Activated CD8-positive, alpha-beta memory T cell treated with anti-CD3 and anti-CD28 coated beads, Interleukin-2, amount 10 ng/mL, durations not matched to agents 7 days and 5 days (primary cell): Measurements from ENCODE around the gene NOVA2. TPM values are rescaled to one million over a fixed set of nuclear protein-coding genes. Genes with fewer than 3 reads are reported as not detected.
A peak's percentile ranks its signal among the peaks of the same experiment; 100 is the strongest.
"Not testable (repeated sequence)": the region's sequence is repeated elsewhere in the genome, so short reads cannot be mapped to it uniquely, and the experiment has no call there.

Experiments used
- ATAC-seq: fragments of 150-1000 bp; cut with Tn5 transposase; one replicate; pipeline ENCODE4 v1.10.0; 2021; ENCODE audit warnings: moderate library complexity
- CTCF ChIA-PET: fragments of 350-600 bp; sonication (Branson Sonifier 250); formaldehyde crosslinking; loops from one replicate; lab custom pipeline; 2021; ENCODE audit warnings: antibody characterized with exemption; lab: Charles Lee
- DNase-seq: peaks from one replicate; pipeline ENCODE4 v3.0.0-alpha.2; 2020
- H3K27ac Mint-ChIP-seq: one replicate; pipeline ENCODE4 v1.8.0; 2021; ENCODE audit warnings: mild to moderate bottlenecking, mixed read lengths
- H3K27me3 Mint-ChIP-seq: one replicate; pipeline ENCODE4 v1.8.0; 2021; ENCODE audit warnings: mixed read lengths
- H3K36me3 Mint-ChIP-seq: one replicate; pipeline ENCODE4 v1.8.0; 2021; ENCODE audit warnings: mild to moderate bottlenecking, mixed read lengths
- H3K4me1 Mint-ChIP-seq: one replicate; pipeline ENCODE4 v1.8.0; 2021; ENCODE audit warnings: mixed read lengths
- H3K4me3 Mint-ChIP-seq: one replicate; pipeline ENCODE4 v1.8.0; 2021; ENCODE audit warnings: mild to moderate bottlenecking, moderate library complexity, mixed read lengths
- H3K9me3 Mint-ChIP-seq: one replicate; pipeline ENCODE4 v1.8.0; 2022; ENCODE audit warnings: low read depth, mixed read lengths
- total RNA-seq, 2 experiments: library from RNA; stranded (reverse); gene quantifications; one replicate each; pipeline ENCODE4 v1.2.3, GENCODE V29; 2021

The NOVA2 gene
- total RNA-seq, 2 experiments from 2014 or later, result 0.02 to 0.18 TPM

DNA sequence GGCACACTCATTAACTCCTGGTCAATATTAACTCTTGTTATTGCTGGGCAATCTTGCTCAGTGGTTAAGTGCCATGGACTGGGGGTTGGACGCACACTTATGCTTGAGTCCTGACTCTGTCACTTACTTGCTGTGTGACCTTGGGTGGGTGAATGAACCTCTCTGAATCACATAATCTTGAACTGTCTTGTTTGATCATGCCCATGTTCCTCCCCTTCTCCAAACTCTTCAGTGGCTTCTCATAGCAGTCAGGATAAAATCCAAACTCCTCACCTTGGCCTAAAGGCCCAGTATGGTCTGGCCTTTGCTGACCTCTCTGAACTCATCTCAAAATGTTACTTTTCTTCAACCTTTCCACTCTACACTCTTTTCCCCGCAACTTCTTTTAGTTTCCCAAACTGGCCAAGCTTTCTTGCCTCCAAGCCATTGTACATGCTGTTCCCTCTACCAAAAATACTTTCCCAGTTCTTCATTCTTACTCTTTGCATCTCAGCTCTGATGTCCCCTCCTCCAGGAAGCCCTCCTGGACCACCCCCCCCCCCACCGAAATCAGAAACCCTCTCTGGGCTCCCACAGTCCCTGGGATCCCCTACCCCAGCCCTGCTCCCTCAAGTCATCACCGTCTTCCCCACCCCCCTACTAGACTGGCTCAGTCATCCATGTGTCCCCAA lies 73.6 kb downstream of the NOVA2 start:
- peaks cover 21% of the 10 kb centered on the region for H3K4me1 Mint-ChIP-seq
- H3K27ac Mint-ChIP-seq, result no peak overlapping the region
- CTCF ChIA-PET, result interaction anchor here (0.9 to 5.0 kb wide), 5 partner anchors 9 to 100 kb away, joined by 3 to 65 read pairs (median 4); partner anchors contain the start of genes FOXA3 and IRF2BP1

DNA sequence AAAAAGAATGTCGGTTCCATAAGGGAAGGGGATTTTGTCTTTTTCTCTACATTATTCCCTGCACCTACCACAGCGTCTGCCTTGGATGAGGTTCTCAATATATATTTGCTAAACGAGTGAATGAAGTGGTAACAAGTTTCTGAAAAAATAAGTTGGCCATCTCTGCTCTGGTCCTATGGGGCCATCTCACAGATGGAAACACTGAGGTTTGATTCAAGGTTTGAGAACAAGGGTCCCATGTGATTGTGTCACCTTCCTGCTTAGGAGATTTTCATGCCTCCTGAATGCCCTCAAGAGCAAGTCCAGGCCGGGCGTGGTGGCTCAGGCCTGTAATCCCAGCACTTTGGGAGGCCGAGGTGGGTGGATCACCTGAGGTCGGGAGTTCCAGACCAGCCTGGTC lies 74.4 kb downstream of the NOVA2 start:
- CTCF ChIA-PET, result interaction anchor here (1.6 kb wide), 1 partner anchor 10 kb away, joined by 3 read pairs; no protein-coding TSS in a partner anchor
- H3K36me3 Mint-ChIP-seq, result peaks cover 25% of the 10 kb centered on the region

More for the DNA sequence above, 73.6 kb downstream of the NOVA2 start:
- peak overlapping the region; percentile 64 for H3K4me3 Mint-ChIP-seq
- peaks cover 22% of the 10 kb centered on the region for H3K36me3 Mint-ChIP-seq
- ATAC-seq, result no peak
- H3K9me3 Mint-ChIP-seq, result no peaks in the 10 kb centered on the region
- H3K27me3 Mint-ChIP-seq, result no peaks in the 10 kb centered on the region
- no peak for DNase-seq

DNA sequence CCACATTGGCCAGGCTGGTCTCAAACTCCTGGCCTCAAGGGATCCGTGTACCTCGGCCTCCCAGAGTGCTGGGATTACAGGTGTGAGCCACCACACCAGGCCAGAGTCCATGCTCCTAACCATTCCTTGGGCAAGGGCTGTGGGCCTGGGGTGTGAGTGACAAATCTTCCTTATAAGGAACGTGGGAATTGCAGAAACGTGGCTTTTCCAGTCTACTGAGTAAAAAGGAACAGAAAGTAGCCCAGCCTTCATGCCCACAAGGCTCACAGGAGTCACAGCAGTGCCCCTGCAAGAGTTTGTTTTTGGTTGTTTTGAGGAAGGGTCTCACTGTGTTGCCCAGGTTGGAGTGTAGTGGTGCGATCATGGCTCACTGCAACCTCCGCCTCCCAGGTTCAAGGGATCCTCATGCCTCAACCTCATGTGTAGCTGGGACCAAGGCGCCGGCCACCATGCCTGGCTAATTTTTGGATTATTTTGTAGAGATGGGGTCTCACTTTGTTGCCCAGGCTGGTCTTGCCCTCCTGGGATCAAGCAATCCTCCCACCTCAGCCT lies 76.3 kb downstream of the NOVA2 start:
- CTCF ChIA-PET, result interaction anchor here (1.3 kb wide), 1 partner anchor 11 kb away, joined by 3 read pairs; the partner anchor contains the start of gene IRF2BP1
- H3K27ac Mint-ChIP-seq, result no peak overlapping the region
- H3K9me3 Mint-ChIP-seq, result no peaks in the 10 kb centered on the region
- DNase-seq (no peak), ATAC-seq (no peak)
- H3K4me3 Mint-ChIP-seq, result no peak overlapping the region
- H3K27me3 Mint-ChIP-seq, result no peaks in the 10 kb centered on the region
- H3K36me3 Mint-ChIP-seq, result peaks cover 25% of the 10 kb centered on the region
- peaks cover 21% of the 10 kb centered on the region for H3K4me1 Mint-ChIP-seq

More for the DNA sequence above, 74.4 kb downstream of the NOVA2 start:
- no peak overlapping the region for H3K4me3 Mint-ChIP-seq
- ATAC-seq (no peak), DNase-seq (no peak)
- peaks cover 23% of the 10 kb centered on the region for H3K4me1 Mint-ChIP-seq
- no peaks in the 10 kb centered on the region for H3K9me3 Mint-ChIP-seq
- H3K27ac Mint-ChIP-seq, result no peak overlapping the region
- no peaks in the 10 kb centered on the region for H3K27me3 Mint-ChIP-seq

DNA sequence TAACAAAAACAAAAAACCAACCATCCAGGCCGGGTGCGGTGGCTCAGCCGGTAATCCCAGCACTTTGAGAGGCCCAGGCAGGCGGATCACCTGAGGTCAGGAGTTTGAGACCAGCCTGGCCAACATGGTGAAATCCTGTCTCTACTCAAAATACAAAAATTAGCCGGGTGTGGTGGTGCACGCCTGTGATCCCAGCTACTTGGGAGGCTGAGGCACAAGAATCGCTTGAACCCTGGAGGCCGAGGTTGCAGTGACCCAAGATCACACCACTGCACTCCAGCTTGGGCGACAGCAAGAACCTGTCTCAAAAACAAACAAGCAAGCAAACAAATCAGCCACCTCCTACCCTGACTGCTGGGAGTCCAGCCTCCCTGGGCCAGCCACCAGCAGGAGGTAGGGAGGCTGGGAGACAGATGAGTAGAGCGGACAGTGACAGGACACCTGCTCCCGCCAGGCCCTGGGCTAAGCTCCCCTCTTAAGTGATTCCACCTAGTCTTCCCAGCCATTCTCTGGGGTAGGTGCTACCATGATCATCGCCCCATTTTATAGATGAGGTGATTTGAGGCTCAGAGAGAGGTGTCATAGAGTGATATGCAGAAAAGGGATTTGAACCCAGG lies 77.6 kb downstream of the NOVA2 start:
- CTCF ChIA-PET, H3K27me3 Mint-ChIP-seq, ATAC-seq, H3K9me3 Mint-ChIP-seq, DNase-seq, H3K27ac Mint-ChIP-seq, H3K4me3 Mint-ChIP-seq: not testable (repeated sequence)
- Mint-ChIP-seq H3K36me3 (peaks cover 25% of the 10 kb centered on the region), H3K4me1 (peaks cover 19% of the 10 kb centered on the region)

DNA sequence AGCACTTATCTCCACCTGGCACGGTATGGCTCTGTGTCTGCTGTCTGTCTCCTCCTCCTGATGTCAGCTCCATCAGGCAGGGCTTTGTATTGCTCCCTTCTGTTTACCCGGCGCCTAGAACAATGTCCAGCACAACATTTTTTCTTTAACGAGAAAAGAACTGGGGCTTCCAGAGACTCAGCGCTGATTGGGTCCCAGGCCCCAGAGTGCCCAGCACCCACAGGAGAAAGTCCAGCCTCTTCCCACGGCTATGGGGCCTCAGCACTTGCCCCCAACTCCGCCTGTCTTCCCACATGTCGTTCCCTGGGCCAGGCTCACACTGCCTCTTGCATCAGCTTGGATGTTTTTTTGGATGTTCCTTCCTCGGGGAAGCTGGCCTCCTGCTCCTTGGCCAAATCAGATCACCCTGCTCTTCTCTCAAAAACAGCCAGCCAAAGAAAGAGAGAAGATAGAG lies 78.1 kb downstream of the NOVA2 start:
- H3K27ac Mint-ChIP-seq, result no peak overlapping the region
- no peaks in the 10 kb centered on the region for H3K27me3 Mint-ChIP-seq
- no peaks in the 10 kb centered on the region for H3K9me3 Mint-ChIP-seq
- H3K36me3 Mint-ChIP-seq, result peaks cover 20% of the 10 kb centered on the region
- ATAC-seq (no peak), DNase-seq (no peak)
- CTCF ChIA-PET, result interaction anchor here (1.2 kb wide), 1 partner anchor 7 kb away, joined by 3 read pairs; the partner anchor contains the start of gene MYPOP
- H3K4me3 Mint-ChIP-seq, result no peak overlapping the region
- peaks cover 13% of the 10 kb centered on the region for H3K4me1 Mint-ChIP-seq

DNA sequence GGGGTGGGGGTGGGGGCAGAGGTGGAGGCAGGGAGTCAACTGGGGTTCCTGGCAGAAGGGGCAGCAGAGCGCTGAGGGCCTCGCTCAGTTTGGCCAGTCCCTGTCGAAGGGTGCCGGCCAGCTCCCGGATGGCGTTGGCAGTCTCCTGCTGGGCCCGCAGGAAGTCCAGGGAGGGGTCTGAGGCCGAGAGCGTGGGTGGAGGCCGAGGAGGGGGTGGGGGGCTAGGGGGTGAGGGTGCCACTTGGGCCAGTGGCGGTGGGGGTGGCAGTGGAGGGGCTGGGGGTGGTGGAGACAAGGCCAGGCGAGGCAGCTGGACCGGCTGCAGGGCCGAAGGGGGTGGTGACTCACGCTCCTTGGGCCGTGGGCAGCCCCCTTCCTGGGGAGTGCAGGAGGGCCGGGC lies 82.8 kb downstream of the NOVA2 start:
- Mint-ChIP-seq H3K36me3 (peaks cover 5% of the 10 kb centered on the region), H3K9me3 (no peaks in the 10 kb centered on the region), H3K27me3 (no peaks in the 10 kb centered on the region), H3K4me1 (peaks cover 11% of the 10 kb centered on the region), H3K27ac (no peak overlapping the region), H3K4me3 (no peak overlapping the region)
- ATAC-seq, result no peak
- CTCF ChIA-PET, result interaction anchor here (9.3 kb wide), 1 partner anchor 11 kb away, joined by 65 read pairs; the partner anchor contains the start of gene MYPOP
- no peak for DNase-seq

DNA sequence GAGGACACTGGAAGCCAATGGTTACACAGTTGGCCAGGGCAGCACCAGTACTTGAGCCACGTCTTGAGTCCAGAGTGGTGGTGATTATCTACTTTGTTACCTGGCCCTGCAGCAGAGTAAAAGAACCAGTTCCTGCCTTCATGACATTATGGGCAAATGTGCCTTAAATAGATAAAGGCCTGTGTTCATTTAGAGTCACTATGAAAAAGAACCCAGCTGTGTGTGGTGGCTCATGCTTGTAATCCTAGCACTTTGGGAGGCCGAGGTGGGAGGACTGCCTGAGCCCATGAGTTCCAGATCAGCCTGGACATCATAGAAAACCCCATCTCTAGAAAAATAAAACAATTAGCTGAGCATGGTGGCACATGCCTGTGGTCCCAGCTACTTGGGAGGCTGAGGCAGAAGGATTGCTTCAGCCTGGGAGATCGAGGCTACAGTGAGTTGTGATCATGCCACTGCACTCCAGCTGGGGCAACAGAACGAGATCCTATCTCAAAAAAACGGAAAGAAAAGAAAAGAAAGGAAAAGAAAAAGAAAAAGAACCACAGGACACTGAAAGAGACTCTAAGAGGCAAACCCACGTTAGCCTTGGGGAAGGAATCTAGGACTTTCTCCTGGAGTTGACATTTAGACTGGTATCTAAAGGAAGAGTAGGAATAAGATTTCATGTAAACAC lies 84.3 kb downstream of the NOVA2 start:
- CTCF ChIA-PET, result interaction anchor here (9.3 kb wide), 1 partner anchor 13 kb away, joined by 65 read pairs; the partner anchor contains the start of gene MYPOP

DNA sequence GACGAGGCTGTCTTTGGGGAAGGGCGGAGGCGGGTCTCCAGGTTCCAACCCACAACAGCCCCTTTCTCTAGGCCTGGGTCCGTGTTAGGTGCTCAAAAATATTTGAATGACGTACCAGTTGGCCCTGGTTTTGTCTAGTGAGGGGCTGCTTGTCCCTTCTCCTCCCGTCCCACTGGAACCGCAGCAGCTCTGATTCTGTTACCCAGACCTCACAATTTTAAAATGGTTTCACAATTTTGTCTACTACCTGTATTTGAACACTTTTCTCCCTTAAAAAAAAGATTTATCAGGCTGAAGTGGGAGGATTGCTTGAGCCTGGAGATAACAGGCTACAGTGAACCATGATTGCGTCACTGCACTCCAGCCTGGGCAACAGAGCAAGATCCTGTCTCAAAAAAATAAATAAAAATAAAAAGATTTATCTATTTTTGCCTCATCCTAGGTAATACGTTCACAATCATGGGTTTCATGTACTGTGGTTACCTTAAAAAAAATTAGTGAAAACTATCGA lies 86.4 kb downstream of the NOVA2 start:
- no peaks in the 10 kb centered on the region for H3K27me3 Mint-ChIP-seq
- DNase-seq, result no peak
- no peaks in the 10 kb centered on the region for H3K9me3 Mint-ChIP-seq
- peak overlapping the region; percentile 88 for H3K4me3 Mint-ChIP-seq
- peak overlapping the region; percentile 96 for H3K27ac Mint-ChIP-seq
- no peak for ATAC-seq
- H3K36me3 Mint-ChIP-seq, result no peaks in the 10 kb centered on the region
- CTCF ChIA-PET, result interaction anchor here (1.1 to 9.6 kb wide), 4 partner anchors 15 to 70 kb away, joined by 3 to 117 read pairs (median 34); partner anchors contain the start of genes FOXA3, MYPOP and SYMPK
- peaks cover 16% of the 10 kb centered on the region for H3K4me1 Mint-ChIP-seq

More for the DNA sequence above, 84.3 kb downstream of the NOVA2 start:
- ATAC-seq (no peak), DNase-seq (no peak)
- no peaks in the 10 kb centered on the region for H3K27me3 Mint-ChIP-seq
- peaks cover 13% of the 10 kb centered on the region for H3K4me1 Mint-ChIP-seq
- H3K36me3 Mint-ChIP-seq, result no peaks in the 10 kb centered on the region
- no peak overlapping the region for H3K27ac Mint-ChIP-seq
- no peaks in the 10 kb centered on the region for H3K9me3 Mint-ChIP-seq
- H3K4me3 Mint-ChIP-seq, result no peak overlapping the region

DNA sequence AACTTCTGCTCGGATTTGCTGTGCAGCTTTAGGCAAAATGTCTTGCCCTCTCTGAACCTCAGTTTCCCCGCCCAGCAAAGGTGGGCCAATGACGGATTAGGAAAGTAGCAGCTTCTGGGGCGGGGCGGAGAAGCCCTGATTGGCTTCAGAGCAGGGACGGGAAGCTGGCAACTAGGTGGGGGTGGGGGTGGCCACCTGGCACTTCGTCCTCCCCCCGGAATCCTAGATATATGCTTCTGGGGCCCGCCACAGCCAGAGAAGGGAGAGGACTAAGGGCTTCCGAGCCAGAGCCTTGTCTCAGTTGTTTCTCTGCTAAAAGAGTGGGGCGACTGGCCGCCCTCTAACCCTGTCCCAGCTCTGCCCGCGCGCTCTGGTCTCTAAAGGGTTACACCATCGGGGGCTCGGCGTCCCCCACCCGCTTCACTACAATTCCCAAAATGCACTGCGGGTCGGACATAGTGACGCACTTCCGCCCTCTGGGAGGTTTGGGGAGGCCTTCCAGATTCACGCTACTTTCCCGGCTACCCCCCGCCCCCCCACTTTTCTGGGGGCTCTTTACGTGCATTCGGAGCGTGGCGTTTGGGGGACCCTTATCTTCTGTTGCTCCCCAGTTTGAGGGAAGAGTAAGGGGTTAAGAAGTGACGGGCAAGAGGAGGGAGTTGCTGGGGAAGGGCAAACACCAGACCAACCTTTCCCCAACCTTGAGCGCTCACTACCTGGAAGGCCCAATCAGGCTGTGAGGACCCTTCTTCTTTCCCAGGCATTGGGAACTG lies 87.1 kb downstream of the NOVA2 start:
- Mint-ChIP-seq H3K27me3 (no peaks in the 10 kb centered on the region), H3K4me1 (peaks cover 20% of the 10 kb centered on the region), H3K4me3 (peak overlapping the region; percentile 88), H3K36me3 (no peaks in the 10 kb centered on the region), H3K27ac (peak overlapping the region; percentile 96), H3K9me3 (no peaks in the 10 kb centered on the region)
- DNase-seq (peak; percentile 97), ATAC-seq (peak; percentile 85)
- CTCF ChIA-PET, result interaction anchor here (0.7 to 9.6 kb wide), 12 partner anchors 11 to 169 kb away, joined by 3 to 117 read pairs (median 4); partner anchors contain the start of genes FOXA3, MYPOP, RSPH6A and SIX5

DNA sequence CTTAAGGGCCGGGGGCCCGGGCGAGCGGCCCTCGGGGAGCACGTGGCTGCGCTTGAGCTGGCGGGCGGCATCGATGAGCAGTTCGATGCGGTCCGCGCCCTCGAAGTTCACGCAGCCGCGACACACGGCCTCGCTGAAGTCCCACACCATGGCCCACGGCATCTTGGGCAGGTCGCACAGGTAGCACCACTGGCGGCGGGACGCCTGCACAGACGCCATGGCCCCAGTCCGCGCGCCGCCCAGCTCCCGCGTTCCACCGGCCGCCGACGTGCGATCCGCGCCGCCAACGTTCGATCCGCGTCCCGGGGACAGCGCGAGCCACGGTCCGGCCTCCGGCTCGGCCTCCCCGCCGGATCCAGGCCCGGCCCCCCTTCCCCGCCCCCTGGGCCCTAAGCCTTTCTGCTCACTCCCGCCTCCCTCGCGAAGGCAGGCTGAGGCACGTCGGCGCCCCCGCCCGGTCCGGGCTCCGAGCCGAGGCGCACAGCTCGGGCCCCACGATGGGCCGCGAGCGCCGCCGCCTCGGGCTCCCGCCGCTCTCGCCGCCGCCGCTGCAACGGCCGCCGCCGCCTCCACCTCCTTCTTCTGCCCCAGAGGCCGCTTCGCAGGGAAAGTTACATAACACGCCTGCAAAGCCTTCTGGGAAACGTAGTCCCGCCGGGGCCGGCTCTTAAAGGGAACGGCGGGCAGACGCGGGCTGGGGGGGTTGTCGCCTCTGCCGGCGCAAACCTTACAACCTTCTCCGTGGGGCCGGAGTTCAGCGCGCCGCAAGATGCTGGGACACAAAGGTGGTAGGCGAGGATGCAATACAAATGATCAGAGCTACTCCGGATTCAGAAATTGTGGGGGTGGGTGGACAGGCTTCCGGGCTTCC lies 87.9 kb downstream of the NOVA2 start, which contains the start of gene IRF2BP1:
IRF2BP1 (minus strand) TSS at position 586 of the 871 bp plus-strand sequence; CDS start at position 219, 367 bp downstream.
- H3K9me3 Mint-ChIP-seq, result no peaks in the 10 kb centered on the region
- no peaks in the 10 kb centered on the region for H3K36me3 Mint-ChIP-seq
- ATAC-seq (peak; percentile 74), DNase-seq (peak; percentile 95)
- H3K27ac Mint-ChIP-seq, result peak within 1 kb of the TSS; percentile 96
- H3K4me3 Mint-ChIP-seq, result peak within 1 kb of the TSS; percentile 88
- H3K4me1 Mint-ChIP-seq, result peaks cover 26% of the 10 kb centered on the region
- CTCF ChIA-PET, result interaction anchor here (0.6 to 9.6 kb wide), 19 partner anchors 12 to 508 kb away, joined by 3 to 117 read pairs (median 3); partner anchors contain the start of genes CCDC61, FOXA3, MYPOP and RSPH6A
- peaks cover 2% of the 10 kb centered on the region for H3K27me3 Mint-ChIP-seq
